ENCODE measurements around the gene TRAPPC10. TPM values are rescaled to one million over a fixed set of nuclear protein-coding genes. Genes with fewer than 3 reads are reported as not detected.

The TRAPPC10 gene
- total and polyA plus RNA-seq, 2 of the 8 experiments (the other 6 are each of a cell fraction or from before 2014, with no cell fraction given): 18.5 to 29.8 TPM

- no peak for TF ChIP-seq GABPA (IDR thresholded peaks at IDR 0.05; ENCODE audit: borderline replicate concordance, insufficient read depth, low read length)
- no peak for TF ChIP-seq GTF2F1 (IDR thresholded peaks at IDR 0.05; ENCODE audit: borderline replicate concordance, low read depth, low read length)
- TF ChIP-seq SUZ12 (IDR thresholded peaks at IDR 0.05; ENCODE audit: low read length): no peak
These were observed 1.4 kb downstream of the TRAPPC10 start (continued) for GRCh38 chr21:44013380-44014088.
